RKO (cell line): ENCODE measurements around the gene CALD1.
"Not testable (repeated sequence)": the region's sequence is repeated elsewhere in the genome, so short reads cannot be mapped to it uniquely, and the experiment has no call there.

Experiments used
- DNase-seq: peaks from one replicate; pipeline ENCODE4 v3.0.0-alpha.2; 2016; ENCODE audit warnings: low spot score

CALD1 gene

DNA sequence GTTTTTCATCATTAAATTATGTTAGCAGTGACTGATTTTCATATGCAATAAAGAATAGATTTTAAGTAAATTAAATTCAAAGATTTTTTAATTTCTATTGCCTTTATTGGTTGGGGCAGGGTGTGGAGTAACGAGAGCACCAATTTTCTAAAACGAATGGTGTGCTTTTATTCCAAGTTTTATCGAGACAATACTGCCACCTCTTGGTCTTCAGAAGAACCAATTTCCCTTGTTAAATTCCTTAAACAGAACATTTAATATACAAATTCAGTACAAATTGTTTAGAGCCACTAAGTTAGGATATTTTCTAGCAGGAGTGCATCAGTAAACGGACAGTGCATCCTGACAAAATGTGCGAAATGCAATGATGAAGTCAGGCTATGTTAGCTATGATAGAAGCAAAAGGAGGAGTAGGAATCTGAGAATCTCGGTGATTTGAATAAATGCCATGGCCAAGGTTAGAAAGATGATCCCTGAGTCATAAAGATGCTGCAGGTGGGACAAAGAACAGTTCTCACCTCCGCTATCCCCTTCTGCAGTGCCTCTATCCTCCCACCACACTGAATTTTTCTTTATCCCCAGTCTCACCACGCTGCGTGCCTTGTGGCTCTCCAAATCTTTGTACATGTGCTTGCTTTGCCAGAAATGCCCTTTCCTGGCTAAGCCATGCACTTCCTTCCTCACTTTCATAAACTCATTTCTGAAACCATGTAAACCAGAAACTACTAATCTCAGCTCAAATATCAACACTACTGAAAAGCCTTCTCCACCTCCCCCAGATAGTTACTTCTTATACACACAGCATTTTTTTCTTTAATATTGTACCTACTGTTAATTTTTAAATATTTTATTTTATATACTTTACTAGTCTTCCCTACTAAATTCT is 175.0 kb downstream of the CALD1 start:
- peak; percentile 76 for DNase-seq

DNA sequence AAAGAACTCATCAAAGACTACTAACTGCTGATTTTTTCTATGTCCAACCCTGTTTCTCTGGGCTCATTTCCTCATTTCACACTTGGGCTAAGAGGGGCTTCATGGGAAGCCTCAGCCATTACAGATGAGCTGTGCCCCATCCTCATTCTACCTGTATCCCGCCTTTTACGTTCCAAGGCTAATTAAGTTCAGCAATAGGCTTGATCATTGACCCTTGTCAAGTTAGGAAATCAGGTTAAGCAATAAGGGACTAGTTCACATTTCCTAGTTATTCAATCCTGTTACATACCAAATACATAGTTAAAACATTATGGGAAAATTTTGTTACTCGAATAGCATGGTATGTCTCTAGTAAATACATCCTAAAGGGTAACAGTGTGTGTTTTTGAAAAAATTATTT is 177.6 kb downstream of the CALD1 start:
- no peak for DNase-seq

DNA sequence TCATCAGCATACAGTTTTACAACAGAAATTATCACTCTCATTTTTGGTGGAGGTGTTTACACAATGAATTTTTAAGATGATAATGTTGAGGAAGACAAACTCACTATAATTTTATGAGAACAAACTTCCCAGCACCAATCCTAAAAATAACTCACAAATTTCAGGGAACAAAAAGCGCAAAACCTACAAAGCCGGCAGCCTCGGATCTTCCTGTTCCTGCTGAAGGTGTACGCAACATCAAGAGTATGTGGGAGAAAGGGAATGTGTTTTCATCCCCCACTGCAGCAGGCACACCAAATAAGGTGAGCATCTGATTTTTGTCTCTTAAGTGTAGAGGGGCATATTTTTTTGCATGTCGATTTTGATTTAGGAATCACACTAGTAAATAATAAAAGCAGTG is 180.4 kb downstream of the CALD1 start:
- DNase-seq: no peak

DNA sequence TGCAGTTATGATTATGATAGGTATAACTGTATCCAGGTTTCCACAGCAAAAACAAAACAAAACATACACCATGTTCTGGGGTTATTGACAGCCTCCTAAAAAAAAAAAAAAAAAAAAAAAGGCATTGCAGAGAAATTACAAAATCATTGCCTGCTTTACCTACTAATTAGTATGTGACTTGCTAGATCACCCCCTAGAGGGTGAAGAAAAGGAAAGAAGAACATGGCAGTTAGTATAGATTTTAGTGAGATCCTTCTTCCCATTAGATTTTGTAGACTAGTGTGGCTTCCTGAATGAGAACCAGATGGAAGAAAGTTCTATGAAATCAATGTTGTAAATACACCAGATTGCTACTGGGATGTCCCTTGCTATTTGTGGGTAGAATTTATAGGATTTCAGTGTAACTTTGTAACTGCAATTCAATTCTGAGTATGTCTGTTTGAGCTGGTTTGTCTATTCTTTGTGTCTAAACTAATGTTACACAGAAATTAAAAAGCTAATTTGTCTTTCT is 182.9 kb downstream of the CALD1 start:
- peak; percentile 25 for DNase-seq

DNA sequence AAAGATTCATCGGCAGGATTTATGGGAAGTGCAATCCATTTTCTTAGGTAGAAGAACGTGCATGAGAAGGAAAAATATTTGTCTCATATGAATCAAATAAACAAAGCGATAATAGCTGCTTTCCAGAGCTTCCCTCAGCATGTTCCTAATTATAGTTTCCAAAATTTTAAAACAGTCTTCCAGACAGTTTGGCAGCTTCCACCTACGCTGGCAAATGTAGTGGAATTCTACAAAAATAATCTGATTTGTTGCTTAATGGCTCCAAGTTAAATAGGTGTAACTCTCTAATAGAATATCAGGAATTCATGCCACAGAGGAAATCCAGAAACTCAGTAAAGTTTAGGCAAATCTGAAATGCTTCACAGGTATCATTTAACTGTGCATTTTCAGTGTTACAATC is 183.6 kb downstream of the CALD1 start:
- DNase-seq: no peak

DNA sequence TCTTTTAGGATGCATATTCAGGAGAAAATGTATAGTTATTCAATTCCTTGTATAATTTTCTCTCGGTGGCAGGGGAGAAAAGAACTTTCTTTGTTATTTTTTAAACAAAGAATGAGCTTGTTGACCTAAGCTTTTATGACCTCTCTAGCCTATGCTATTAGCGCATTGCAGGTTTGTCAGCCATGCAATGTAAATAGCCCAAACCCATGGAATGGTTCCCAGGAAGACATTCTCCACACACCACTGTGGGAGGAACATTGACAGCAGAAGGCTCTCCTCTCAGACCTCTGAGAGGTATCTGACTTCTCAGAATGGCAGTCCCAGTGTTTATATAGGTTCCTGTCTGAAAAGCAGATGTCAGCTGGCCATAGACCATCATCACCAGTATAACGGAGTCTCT is 187.3 kb downstream of the CALD1 start:
- no peak for DNase-seq

DNA sequence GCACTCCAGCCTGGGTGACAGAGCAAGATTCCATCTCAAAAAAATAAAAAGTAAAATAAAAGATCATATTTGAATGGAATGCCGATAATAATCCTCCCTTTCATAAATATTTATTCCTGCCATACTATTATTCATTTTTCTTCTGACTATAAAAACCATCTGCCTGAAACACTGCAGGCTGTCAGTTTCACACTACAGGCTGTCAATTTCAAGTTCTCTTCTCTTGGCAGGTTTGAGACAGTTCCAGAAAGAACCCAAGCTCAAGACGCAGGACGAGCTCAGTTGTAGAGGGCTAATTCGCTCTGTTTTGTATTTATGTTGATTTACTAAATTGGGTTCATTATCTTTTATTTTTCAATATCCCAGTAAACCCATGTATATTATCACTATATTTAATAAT is 188.7 kb downstream of the CALD1 start:
- DNase-seq: no peak

DNA sequence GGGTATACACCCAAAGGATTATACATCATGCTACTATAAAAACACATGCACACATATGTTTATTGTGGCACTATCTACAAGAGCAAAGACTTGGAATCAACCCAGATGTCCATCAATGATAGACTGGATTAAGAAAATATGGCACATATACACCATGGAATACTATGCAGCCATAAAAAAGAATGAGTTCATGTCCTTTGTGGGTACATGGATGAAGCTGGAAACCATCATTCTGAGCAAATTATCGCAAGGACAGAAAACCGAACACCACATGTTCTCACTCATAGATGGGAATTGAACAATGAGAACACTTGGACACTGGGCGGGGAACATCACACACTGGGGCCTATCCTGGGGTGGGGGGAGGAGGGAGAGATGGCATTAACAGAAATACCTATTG is 202.2 kb downstream of the CALD1 start:
- not testable (repeated sequence) for DNase-seq

DNA sequence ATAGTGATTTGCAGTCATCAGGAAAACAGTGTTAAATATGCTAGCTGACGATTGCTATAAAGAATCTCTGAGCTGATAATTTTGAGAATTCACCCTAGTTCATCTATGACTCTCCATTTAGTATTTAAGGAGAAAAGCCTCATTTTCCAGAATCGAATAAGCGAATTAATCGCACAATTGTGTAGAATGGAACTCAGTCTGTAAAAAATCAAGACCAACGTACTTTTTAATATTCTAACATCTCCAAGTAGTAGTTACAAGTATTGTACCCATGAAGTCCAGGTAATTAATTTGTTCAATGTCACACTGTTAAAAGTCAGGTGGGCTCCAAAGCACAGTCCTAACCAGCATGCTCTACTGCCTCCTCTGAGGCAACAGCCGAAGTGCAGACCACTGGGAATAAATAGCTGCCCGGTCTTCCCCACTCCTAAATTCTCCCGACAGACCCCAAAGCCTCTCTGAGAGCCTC is 206.5 kb downstream of the CALD1 start:
- no peak for DNase-seq

DNA sequence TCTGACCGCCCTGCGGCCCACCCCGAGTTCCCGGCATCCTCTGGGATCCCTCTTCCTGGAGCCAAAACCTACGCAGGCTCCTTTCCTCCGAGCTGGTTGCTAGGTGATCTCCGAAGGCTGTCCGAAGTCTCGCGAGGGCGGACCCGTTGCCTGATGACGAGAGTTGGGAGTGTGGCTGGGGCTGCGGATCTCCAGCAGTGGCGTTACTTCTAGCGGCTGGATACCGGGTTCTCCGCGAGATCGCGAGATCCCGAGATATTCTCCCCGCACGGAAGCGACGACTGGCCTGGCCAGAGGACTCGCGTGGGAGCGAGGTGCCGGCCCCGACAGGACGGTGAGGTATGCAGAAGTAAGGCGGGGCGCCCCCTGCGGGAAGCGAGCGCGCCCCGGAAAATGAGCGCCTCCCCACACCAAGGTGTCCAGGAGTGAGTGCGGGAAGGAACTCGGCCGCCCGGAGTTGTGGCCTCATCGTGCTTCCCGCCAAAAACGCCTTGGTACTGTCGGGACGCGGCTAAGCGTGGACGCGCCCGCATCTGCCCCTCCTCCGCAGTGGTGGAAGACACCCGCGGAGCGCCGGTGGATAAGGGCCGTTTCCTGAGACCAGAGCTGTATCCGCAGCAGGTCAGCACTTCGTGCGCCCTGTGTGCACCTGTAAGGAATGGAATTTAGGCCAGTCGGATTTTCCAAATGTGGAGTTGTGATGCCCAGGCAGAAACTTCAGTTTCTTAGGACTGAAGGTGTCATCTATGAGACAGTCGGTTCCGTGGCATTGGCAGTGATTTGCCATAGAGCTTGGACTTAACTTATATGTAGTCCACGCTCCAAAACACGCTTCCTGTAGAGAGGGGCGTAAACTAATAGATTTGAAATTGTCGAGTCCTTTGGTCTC is 207.2 kb downstream of the CALD1 start, which contains the start of gene AGBL3:
Gene AGBL3, plus strand, starts transcription at position 146 of the 889 bp plus-strand sequence. CDS start 1,426 bp downstream, outside the sequence.
- peak; percentile 98 for DNase-seq

DNA sequence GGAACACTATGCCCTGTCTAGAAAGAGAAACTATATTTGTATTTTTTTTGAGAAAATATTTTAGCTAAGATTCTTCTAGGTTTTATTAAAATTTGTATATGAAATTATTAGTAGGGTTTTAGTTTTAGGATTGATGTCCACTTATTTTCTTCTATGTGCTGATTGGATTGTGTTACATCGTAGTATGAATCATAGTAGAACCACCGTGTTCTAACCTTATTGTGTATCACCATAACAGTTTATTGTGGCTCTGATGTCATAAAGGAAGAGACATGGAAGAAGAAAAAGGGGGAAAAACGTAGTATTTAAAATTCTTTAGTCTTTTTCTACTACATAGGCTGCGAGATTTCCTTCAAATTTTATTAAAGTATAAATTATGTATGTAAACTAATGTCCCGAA is 208.7 kb downstream of the CALD1 start:
- peak; percentile 86 for DNase-seq

DNA sequence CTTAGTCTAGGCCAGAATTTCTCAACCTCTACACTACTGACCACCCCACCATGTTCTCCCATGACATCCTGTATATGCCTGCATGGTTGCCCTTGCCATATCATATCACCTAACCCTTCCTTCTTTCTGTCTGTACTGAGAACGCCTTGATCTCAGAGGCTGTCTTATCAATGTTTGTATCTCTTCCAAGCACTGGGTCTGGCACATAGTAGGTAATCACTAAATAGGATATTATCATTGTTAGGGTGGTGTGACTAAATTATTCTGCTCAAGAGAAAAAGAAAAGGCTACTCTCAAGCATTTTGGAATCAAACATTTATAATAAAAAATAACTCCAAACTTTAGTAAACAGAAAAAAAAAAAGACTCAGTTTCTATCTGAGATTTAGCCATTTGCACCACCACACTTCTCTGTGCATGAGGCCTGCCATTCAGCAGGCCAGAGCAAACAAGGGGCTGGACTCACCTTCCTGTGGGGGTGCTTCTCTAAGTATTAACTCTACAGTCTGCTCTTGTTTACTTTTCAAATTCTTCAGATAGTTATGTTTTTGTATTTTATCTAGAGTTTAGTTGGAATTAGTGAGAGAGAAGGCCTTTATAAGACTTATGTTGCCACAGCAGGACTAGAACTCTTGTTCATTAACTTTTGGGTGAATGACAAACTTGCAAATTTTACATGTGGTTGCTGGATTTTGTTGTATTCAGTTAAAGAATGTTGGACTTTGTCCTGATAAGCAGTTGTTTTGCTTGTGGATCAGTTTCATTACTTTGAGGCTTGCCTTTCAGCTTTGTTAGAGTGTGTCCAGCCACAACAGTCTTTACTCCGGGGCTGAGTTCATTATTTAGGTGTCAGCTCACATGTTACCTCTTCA is 212.3 kb downstream of the CALD1 start:
- DNase-seq: no peak

DNA sequence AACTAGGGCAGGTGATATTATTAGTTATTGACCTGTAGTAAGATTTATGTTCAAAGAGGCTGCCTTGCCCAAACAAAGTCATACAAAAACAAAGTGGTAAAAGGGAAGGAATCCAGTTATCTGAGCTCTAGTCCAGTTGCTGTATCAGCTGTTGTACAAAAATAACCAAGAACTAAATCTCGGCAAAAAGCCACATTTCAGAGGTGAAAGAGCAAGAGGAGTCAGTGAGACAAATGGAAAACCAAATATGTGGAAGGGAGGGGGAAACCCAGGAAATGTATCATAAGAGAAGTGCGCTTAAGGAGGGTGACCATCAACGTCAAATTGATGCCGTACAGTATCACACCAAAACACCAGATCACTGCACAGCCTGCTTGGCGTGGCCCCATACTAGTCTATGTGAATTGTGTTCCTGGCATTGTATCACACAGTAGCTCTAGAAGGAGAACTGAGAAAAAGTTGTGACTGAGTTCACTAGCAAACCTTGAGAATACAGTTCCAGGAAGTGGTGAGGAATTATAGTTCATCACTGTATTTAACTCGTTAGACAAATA is 213.3 kb downstream of the CALD1 start:
- no peak for DNase-seq

DNA sequence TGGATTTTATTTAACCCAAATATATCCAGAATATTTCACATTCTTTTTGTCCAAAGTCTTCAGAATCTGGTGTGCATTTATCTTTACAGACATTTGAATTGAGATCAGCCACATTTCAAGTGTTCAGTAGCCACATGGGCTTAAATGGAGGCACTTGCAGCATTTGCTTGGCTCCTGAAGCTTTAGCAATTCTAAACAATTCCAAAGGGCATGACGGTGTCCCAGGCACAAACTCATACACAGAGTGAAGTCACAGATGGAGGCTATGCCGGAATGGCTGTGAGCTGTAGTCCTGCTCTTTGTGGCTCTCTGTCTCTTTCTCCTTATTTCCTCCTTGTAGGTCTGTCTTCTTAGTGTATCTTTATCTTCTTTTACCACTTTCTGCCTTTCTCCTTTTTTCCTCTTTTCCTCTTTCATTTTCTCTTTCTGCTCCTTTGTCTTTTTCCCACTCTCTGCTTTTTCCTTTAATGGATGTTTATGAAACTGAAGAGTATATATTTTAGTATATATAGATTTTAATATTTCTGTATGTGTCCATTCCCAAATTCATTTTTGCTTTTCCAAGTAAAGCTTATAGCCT is 214.5 kb downstream of the CALD1 start:
- DNase-seq: no peak

DNA sequence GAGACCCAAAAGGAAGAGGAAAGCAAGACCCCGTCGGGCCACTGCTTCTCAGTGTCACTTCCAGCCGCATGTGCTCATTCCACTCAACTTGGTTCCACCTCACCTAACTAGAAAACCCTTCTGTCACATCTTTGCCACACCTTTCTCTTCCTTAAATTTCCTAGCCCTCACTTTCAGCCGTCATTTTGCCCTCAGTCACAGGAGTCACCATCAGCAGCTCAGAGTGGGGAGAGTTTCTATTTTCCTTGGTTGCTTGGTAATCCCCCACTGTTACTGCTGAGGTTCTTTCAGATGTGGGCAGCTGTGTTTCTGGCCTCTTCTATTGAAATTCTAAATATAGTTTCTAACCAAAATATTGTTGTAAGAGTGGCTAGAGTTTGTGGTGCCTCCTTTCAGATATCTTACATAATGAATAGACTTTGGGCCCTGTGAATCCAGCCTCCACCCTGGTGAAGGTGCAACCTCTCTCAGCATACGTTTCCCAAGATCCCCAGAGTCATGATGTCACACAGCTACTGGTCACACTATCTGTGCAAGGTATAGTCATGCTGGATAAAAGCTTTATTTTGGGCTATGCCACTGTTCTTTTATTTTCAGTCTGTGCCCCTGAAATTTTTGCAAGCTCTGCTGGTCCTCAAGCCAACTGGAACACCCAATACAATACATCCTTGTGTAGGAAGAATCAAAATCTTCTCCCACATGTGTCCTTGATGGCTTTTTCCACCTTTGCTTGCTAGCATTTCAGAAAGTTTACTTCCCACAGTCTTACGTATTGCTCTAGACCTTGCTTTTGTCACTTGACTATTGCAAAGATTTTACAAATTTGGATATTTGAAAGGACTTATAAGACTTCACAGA is 216.0 kb downstream of the CALD1 start:
- DNase-seq: no peak

DNA sequence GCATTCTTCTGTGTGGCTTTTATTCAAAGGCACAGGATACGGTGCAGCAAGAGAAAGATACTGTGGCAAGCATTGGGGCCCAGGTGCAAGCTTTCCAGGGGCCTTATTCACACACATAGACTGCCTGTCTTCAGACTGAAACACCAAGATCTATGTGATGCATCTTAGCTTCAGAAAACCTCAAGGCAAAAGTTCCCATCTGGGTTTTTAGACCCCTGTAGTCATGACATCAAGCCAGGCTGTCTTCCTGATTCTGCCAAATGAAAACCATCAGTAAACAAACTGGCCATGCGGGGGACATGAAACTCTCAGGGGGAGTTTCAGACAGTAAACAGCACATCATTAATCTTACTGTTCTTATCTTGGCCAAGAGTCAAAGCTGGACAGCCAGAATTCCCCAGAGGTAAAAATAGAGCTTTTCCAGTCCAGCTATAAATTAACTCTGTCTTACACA is 216.7 kb downstream of the CALD1 start:
- no peak for DNase-seq

DNA sequence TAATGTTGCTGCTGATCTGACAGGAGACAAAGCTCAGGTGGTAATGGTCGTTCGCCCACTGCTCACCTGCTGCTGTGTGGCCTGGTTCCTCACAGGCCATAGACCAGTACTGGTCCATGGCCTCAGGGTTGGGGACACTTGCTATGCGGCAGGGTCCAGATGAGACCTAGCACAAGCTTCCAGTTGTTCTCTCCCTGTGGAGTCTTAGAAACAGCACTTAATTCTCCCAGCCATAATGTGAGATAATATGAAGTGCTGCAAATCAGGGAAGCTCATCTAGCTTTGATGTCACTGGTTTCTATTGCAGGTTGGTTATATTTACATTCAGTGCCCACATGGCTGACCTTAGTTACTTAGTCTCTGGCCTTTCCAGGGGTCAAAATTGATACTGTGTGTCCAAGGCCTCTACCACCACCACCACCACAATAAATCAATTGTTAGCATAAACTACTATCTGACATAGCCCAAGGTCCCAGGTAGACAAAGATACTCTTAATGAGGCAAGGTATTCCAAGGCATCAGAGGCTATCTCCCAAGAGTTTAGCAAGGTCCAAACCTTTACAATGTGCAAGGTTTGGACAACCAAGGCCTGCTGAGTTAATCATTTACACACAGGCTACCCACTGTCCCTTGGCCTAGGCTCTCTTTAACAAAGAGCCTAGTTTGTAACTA is 217.9 kb downstream of the CALD1 start:
- DNase-seq: no peak

DNA sequence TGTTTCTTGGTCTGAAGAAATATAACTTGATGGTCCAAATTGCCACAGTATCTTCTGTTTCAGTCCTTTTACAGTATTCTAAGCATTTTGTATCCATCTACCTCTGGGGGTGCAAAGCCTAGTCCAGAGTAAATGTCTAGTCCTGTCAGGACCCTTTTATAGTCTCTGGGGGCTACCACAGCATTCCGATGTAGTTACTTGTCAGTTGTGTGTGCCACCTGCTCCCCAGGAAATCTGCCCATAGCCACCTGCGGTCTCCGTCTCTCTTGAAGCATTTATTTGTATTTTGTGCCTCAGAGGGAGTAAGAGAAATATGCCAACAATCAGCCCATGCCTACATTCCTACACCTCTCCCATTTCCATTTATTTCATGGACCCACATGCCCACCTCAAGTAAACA is 219.7 kb downstream of the CALD1 start:
- no peak for DNase-seq
